ENCODE data around the gene GABPB2.
A peak's percentile ranks its signal among the peaks of the same experiment; 100 is the strongest.

GABPB2 gene

DNA sequence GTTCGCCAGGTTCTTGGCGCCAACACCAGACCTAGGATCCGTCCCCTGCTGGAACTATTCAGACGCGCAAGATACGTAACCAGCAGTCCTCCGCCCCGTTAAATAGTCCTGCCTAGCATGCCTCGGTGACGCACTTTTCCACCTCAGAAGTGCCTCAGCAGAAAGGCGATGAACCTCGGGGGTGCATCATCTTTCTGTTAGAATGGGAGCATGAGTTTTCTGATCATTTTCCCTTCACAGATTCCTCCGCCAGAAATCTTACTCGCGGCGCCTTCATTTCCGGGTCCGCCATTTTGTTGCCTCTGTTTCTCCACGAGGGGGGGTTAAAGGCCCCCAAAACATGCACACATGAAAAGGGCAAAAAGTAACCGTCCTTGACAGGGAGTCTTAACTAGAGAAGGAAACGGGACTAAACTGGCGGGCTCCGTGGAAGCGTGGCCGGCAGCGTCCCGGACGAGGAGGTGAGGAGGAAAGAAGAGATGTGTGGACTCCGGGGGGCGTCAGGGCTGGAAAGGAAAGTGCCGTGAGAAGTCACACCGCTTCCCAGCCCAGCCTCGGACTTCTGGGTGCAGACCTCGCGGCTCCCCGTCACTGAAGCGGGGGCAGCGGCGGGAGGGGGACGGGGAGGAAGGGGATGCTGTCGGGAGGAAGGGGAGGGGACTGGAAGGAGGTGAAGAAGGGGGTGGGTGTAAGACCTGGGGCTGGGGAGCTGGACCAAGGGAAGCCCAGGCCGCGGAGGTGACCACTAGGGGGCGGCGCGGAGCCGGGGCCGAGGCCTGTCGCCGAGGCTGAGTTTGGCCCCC lies at the start of gene GABPB2:
TSS of gene GABPB2 (plus strand) at position 288 of the 803 bp plus-strand sequence. CDS start 17,429 bp downstream, outside the sequence.
- DNase-seq = peak; percentile 94

DNA sequence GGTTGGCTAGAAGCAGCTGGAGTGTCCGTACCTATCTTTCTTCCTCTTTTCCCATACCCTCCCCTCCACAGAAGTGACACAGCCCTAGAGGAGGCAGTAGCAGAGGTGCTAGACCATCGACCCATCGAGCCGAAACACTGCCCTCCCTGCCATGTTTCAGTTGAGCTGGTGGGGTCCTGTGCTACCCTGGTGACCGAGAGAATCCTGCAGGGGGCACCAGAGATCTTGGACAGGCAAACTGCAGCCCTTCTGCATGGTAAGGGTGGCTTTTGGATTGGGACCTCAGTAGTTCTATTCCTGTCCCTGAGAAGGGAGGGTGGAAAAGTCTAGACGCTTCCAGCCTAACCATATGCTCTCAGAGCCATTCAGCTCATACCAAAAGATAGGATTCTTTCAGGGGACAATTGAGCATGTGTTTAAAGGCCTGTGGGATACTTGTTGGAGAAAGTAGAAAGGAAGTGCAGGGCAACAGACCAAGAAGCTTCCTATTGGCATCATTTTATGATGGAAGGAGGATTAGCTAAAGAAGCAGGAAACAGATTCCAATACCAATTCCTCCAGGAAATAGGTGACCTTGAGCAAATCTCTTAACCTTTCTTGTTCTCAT lies 45.9 kb upstream of the GABPB2 start:
- DNase-seq = peak; percentile 85

DNA sequence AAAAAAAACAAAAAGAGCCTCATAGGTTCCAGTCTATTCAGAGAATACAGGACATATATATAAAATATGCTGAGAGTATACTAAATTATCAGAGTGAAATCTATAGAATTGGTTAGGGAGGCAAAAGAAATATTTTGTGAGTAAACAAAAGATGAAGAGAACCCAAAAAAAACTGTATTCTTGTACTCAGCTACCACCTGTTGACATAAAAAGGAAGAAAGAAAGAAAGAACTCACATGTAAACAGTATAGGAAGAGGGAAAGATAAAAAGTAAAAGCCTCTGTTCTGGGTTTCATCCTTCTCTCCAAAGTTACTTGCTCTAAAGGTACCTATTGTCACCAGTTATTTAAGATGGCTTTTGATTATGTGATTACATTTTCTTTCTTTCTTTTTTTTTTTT lies 44.1 kb upstream of the GABPB2 start:
- no peak for DNase-seq

DNA sequence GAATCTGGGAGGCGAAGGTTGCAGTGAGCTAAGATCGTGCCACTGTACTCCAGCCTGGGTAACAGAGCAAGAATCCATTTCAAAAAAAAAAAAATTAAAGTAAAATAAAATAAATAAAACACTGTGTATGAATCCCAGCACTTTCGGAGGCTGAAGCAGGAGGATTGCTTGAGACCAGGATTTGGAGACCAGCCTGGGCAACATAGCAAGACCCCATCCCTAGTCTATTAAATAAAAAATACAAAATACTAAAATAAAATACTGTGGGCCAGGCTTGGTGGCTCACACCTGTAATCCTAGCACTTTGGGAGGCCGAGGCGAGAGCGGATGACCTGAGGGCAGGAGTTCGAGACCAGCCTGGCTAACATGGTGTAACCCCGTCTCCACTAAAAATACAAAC lies 38.4 kb upstream of the GABPB2 start:
- DNase-seq = no peak

DNA sequence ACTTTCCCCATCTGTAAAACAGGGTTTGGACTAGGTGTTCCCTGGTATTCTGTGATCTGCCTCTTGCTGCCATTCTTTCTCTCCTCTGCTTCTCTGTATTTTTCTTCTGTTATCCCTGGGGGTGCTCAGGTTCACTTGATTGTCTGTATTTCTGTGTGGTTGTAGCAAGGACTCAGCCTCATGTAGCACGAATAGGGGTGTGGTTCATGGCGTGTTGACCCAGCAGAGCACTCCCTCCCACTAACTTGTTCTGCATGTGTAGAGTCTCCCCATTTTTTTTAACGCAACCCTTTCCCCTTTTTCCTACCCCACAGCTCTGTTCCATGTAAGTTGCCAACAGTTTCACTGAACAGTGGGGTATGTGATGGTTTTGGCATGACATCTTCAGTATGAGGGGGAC lies 35.4 kb upstream of the GABPB2 start:
- DNase-seq = no peak

DNA sequence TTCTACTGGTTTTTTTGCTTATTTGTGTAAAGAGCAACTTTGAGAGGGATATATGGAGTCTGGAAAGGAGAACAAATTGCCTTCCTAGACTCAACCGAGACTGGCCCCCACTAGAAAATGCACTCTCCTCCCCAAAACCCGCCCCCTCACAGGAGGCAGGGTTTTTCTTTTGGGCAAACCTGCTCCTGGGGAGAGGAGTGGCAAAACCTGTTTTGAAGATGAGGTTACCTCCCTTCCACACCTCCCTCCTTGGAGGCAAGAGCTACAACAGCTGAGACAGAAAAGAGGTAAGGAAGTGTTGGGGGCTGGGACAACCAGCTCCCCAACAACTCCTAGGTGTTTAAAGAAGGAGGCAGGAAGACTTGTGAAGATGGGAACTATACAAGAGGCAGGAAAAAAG lies 34.2 kb upstream of the GABPB2 start, which contains the start of gene BNIPL:
TSS of gene BNIPL (plus strand) at position 231 of the 400 bp plus-strand sequence. CDS start at position 371, 140 bp downstream.
- DNase-seq = no peak

DNA sequence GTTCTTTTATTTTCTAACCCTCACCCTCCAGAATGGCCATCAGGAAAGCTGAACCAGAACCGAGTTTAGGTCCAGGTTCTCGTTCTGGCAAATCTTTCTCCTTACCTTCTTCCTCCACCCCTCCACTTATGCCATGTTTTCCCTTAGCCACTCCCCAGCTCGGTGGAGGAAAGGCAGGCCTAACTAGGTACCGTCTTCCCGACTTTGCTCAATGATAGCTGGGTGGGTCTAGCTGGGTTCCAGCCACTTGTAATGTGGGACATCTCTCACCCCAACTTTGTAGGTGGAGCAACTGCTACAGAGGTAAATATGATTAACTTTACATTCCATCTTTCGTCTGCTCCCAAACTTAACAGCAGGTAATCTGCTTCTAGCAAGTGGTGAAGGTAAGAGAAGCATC lies 33.5 kb upstream of the GABPB2 start:
- DNase-seq = no peak

DNA sequence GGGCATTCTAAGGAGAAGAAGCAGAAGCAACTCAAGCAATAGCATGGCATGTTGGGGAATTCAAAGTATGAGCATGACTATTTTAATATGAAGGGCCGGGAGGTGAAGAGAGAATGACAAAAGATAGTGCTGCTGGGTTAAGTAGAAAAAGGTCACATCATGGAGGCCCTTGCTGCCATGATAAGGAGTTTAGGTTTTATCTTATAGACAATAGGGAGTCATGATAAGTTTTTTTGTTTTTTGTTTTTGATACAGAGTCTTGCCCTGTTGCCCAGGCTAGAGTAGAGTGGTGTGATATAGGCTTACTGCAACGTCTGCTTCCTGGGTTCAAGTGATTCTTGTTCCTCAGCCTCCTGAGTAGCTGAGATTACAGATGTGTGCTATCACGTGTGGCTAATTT lies 31.0 kb upstream of the GABPB2 start:
- DNase-seq = no peak

DNA sequence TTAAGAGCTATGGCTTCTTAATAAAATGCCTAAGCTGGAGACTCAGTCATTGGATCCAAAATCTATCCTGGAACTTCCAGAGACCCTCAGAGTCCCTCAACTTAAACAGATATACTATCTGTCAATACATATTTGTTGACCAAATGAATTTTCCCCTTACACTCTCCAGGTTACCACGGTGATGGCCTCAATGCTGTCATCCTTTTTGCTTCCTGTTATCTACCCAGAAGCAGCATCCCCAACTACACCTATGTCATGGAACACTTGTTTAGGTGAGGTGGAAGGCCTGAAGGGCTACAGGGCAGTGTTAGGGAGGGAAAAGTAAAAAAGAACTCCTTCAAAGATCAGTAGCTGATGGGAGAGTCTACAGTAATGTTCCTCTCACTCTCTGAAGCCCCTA lies 27.4 kb upstream of the GABPB2 start:
- no peak for DNase-seq

DNA sequence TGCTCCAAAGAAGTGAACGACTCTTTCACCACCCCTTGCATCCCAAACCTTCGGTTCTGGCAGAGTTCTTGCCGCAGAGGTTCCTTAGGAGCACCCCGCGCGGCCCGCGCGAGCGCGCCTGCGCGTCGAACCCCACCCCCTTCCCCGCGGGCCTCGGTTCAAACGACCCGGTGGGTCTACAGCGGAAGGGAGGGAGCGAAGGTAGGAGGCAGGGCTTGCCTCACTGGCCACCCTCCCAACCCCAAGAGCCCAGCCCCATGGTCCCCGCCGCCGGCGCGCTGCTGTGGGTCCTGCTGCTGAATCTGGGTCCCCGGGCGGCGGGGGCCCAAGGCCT lies 23.0 kb upstream of the GABPB2 start, which contains the start of gene C1orf56:
TSS of gene C1orf56 (plus strand) at position 161 of the 334 bp plus-strand sequence. CDS start at position 258, 97 bp downstream.
- DNase-seq = peak; percentile 86

DNA sequence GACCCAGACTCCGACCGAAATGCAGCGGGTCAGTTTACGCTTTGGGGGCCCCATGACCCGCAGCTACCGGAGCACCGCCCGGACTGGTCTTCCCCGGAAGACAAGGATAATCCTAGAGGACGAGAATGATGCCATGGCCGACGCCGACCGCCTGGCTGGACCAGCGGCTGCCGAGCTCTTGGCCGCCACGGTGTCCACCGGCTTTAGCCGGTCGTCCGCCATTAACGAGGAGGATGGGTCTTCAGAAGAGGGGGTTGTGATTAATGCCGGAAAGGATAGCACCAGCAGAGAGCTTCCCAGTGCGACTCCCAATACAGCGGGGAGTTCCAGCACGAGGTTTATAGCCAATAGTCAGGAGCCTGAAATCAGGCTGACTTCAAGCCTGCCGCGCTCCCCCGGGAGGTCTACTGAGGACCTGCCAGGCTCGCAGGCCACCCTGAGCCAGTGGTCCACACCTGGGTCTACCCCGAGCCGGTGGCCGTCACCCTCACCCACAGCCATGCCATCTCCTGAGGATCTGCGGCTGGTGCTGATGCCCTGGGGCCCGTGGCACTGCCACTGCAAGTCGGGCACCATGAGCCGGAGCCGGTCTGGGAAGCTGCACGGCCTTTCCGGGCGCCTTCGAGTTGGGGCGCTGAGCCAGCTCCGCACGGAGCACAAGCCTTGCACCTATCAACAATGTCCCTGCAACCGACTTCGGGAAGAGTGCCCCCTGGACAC lies 22.5 kb upstream of the GABPB2 start:
- DNase-seq = peak; percentile 55

DNA sequence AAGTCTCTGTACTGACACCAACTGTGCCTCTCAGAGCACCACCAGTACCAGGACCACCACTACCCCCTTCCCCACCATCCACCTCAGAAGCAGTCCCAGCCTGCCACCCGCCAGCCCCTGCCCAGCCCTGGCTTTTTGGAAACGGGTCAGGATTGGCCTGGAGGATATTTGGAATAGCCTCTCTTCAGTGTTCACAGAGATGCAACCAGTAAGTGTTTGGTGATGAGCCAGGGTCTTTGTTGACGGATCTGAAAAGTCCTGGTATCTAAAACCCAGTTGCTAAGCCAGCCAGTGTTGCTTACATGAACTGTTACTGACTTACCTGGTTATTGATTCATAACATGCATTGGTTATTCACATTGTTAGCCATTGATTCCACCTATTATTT lies 21.9 kb upstream of the GABPB2 start:
- DNase-seq = no peak

DNA sequence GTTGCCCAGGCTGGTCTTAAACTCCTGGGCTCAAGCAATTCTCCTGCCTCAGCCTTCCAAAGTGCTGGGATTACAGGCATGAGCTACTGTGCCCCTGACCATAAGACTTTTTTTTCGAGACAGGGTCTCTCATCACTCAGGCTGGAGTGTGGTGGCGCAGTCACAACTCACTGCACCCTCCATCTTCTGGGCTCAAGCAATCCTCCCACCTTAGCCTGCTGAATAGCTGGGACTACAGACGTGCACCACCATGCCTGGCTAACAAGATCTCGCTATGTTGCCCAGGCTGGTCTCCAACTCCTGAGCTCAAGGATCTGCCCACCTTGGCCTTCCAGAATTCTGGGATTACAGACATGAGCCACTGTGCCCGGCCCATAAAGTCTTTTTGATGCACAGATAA lies 21.1 kb upstream of the GABPB2 start:
- no peak for DNase-seq

DNA sequence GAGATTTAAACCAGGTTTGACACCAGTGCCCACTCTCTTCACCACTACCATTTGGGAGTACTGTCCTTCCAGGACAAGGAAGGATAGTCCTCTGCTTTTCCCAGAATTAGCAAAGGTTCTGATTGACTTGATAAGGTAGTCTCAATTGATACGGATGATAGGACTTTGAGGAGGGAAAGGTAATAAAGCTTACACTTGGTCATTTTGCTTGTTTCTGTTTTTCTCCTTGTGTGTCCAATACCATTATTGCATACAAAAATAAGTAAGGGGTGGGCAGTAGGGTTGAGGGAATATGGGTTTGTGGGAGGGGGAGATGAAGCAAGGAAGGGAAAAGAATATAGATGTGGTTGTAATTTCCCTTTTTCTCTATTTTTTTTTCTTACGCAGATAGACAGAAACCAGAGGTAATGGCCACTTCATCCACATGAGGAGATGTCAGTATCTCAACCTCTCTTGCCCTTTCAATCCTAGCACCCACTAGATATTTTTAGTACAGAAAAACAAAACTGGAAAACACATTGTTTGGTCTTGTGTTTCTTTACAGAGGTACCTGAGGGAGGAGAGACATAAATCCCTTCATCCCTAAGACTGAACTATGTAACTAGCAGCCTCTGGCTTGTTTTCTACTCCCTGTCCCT lies 20.4 kb upstream of the GABPB2 start:
- no peak for DNase-seq

DNA sequence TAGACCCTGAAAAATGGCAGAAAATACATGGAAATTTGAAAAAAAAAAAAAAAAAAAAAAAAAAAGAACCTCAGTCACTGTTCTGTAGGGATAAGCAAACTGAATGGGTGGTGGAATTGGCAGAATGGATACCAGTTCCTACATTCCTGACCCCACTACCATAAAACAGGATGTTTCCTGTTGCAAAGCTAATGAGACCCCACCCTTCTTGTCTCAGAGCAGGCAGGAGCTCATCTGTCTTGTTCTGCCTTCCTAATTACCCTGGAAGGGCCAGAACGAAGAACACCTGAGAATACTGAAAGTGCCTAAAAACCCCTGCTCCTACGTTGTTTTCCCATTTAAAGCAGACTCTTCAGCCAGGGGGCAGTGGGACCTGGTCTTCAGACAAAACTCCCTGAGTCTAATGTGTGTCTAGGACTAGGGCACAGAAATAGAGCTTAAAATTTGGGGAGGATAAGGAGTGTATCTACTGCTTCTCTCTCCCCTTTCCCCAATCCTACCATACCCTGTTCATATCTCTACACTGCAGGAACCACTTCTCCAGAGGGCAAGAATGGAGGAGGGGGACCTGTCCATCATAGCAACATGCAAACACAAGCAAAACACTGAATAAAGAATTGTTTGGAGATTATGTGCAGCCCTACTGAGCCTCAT lies 19.1 kb upstream of the GABPB2 start:
- no peak for DNase-seq

DNA sequence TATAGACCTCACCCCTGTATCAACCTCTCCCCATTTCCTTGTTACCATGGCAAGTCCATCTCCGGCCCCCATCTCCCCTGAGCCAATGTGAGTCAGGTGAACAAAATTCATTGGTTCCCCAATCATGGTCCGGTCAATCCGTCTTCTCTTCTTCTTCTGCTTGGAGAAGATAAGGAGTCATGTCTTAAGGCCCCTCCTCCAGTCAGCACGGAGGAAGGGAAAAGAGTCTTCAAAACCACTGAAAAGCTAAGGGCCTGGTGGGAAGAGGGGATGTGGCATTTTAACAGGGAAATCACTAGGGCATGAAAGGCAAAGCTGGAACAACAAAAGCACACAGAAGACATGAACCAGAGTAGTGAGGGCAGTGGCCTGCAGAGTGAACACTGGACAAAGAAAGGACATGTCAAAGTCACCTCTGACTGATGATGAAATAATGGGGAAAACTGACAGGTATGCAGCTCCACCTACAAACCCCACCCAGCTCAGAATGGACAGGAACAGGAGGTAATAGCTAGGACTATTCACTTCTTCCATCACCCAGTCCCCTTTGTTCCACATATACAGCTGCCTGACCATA lies 15.5 kb upstream of the GABPB2 start:
- DNase-seq = no peak

DNA sequence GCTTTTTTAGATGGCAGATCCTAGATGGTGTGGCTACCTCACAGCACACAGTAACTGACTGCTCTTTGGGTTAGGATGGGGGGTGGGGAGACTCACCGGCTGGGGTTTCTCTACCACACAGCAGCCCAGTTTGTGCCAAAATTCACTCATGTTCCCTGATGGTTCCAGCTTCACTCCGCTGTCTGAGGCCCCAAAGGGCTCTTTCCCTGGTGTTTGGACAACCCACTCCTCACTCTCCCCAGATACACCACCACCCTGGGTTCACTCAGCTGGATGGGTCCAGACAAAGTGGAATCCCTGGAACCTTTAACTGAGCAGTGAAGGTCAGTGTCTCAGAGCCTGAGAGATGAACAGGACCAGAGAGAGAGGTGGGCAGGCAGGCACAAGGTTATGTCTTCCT lies 15.0 kb upstream of the GABPB2 start:
- no peak for DNase-seq

DNA sequence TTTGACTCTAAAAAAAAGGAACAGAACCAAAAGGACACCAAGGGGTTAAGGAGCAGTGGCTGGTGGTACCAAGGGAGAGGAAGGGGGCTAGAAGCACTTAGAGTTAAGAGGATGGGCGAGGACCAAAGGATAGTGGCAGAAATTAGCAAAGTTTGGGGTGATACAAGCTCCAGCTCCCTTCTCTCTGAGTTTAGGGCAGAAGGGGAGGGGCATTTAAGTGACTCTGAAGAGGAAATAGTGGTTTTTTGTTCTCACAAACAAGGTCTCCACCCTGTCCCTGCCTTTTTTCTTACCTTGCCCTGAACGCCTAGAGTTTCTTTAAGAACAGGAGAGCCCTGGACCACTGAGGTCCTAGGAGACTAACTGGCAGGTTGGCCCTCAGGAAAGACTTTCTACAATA lies 14.4 kb upstream of the GABPB2 start:
- no peak for DNase-seq

DNA sequence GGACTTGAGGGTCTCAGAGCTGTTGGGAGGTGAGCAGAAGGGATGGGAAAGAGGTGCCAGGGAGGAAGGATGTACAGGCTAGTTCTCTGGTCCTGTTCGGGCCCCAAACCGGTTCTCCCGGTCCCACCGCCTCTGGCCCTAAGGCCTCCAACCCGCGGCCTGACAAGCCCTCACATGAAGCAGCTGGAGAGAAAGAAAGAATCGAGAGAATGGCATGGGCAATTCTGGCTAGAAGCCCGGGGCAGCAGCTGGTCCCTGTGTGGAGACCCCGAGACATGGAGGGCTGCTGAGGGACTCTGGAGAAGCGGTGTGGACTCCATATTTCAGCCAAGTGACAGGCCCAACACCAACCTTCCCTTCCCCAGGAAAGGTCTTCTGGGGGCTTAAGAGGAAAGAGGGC lies 11.9 kb upstream of the GABPB2 start:
- peak; percentile 29 for DNase-seq

DNA sequence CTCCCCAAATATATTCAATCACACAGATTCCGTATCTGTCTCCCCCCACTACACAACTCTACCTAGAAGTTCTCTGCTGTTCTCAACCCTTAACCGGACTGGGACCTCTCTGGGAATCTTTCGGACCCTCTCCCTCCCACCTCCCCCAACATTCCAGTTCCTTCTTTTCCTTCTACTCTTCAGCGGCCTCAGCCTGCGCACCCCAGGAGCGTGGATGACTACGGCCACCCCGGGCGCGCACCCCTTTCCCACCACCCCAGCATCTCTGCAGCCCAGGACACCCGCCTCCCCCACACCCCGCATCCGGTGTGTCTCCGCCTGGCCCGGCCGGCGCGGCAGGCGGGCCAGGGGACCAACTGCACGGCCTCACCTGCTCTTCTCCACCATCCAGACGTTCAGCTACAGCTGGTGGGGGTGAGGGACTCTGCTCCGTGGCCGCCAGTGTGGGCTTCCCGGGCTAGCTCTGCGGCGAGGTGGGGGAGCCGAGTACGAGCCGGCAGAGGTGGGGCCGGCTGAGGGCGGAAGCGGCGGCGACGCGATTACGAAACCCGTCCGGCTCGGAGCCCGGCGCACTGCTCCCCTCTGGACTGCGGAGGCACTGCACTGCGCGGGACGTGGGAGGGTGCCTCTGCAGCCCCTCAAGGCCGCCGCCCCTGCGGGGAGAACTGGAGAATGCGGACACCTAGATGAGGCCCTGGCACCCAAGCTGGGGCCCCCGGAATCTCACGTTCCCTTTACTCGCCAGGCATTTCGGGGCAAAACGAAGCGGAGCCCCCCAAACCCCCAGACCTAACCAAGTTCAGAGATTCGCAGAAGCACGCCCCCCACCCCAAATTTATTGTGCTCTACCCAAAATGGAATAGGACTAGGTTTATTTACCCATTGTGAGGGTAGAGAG lies 11.2 kb upstream of the GABPB2 start, which contains the start of gene CDC42SE1:
TSS of gene CDC42SE1 (minus strand) at position 514 of the 898 bp plus-strand sequence. CDS start 3,892 bp downstream, outside the sequence.
- peak; percentile 85 for DNase-seq

DNA sequence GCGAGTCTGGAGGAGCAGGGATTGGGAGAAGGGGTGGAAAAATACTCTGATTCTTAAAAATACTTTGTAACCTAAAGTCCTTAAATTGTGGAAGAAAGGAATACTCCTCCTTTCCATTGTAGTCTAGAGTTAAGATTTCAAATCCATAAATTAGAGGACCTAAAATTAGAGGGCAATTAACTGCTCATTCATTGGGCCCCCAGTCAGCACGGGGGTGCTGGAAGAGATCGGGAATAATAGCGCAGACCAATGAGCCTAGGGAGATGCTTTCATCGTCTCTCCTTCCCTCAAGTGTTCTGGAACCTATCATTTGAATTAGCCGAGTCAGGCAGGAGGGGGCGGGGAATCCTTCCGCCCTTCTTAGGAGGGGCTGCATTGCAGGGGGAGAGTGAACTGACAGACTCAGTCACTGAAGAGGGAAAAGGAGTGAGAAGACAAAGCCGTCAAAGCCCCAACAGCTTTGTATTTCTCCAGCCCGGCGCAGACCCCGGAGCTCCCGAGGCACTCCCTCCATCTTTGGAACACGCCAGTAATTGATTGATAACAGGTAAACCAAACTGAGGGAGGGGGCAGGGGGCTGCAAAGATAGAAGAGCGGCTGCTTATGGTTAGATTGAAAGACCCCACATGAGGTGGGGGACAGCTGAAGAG lies 10.4 kb upstream of the GABPB2 start, which contains the start of gene MLLT11:
TSS of gene MLLT11 (plus strand) at position 391 of the 650 bp plus-strand sequence. CDS start 6,828 bp downstream, outside the sequence.
- DNase-seq = peak; percentile 68
